LHCN-M2 (cell line): ENCODE results near the gene MRPS27. TPM values are rescaled to one million over a fixed set of nuclear protein-coding genes. Genes with fewer than 3 reads are reported as not detected.

Experiments
- DNase-seq: peaks from one replicate; pipeline ENCODE4 v3.0.0-alpha.2; 2012; ENCODE audit warnings: low read depth
- total RNA-seq: library from RNA; depleted of rRNA; stranded (reverse); fragments of >200 nt; gene quantifications from 2 replicates; pipeline ENCODE4 v1.2.3, GENCODE V29; 2014

MRPS27 gene
- total RNA-seq, 1 experiment from 2014 or later, result 91.1 TPM

DNA sequence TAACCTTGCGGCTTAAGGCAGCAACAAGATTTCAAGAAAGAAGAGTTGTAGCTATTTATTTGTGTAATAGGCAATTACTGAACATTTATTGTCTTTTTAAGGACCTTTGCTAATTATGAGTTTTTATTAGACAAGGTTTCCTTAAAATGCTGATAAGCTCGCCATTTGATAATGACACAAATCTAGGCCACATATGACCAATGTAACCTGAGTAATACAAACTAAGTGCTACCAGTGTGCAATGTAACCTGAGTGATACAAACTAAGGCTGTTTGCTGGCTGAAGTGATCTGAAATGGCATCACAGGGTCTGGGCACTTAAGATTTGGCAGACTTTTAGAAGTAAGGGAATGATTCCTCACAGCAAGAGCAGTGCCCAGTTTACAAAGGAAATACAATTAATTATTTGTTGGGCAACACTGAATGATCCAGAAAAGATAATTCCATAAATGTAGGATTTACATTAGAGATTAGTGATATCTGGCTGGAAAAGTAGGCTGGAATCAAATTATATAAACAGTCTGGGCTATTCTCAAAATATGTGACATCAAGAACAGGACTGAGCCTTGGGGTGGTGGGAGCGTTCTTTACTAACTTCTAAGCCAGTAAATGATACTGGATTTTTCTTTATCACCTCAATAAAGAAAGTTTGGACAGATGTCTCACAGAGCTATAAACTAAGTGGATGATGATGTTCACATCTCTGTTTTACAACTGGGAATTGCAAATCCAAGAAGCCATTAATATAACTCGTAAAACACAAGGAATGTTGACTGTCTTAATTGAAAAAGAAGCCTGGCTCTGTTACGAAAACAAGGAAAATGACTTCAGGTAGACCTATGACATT lies 54.8 kb downstream of the MRPS27 start:
- no peak for DNase-seq

DNA sequence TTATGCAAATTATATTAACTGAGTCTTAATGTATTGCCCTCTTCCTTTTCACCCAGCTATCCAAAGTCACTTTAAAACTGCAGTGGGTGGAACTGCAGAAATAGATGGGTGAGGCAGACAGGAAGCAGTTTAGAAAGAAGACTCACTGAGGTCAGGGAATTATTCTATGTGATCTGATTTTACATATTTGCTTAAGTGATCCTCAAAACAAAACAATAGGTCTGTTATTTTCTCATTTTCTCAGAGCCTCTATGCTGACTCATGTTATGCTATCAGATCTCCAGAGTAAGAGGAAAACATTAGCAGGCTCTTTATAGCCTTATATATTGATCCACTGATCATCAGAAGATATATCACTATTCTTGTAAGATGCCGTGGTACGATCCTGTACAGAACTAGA lies 63.5 kb downstream of the MRPS27 start:
- DNase-seq, result peak; percentile 35

DNA sequence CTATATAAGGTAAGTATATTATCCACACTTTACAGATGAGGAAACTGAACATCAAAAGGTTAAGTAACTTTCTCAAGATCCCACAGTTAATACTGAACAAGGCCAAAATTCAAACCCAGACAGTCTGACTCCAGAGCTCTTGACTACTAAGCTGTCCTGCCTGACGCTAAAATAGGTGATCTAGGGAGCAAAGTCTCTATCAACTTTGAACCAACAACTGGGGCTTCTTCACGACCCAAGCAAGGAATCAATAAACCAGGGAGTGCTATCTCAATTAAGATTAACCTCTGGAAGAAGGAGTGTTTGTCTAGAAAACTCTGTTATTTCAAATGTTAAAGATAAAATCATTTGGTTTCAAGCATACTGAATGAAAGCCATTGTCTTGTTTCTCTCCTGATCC lies 64.4 kb downstream of the MRPS27 start:
- DNase-seq, result no peak

DNA sequence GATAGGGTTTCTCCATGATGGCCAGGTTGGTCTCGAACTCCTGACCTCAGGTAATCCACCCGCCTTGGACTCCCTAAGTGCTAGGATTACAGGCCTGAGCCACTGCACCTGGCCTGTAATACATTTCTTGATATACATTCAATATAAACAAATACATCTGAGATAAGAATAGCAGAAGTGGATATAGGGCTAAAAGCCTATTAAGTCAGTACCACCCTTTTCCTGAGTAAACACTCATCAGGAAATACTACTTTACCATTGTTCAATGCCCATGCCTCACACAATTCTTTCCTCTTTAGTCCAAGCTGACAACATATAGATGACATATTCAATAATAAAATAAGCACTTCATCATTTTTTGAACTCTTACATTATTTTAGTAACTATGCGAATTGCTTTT lies 64.8 kb downstream of the MRPS27 start:
- DNase-seq, result no peak

GRCh38 chr5:72252574-72253155 lies 67.4 kb downstream of the MRPS27 start:
- peak; percentile 67 for DNase-seq

GRCh38 chr5:72252008-72252407 lies 68.0 kb downstream of the MRPS27 start:
- DNase-seq, result no peak

DNA sequence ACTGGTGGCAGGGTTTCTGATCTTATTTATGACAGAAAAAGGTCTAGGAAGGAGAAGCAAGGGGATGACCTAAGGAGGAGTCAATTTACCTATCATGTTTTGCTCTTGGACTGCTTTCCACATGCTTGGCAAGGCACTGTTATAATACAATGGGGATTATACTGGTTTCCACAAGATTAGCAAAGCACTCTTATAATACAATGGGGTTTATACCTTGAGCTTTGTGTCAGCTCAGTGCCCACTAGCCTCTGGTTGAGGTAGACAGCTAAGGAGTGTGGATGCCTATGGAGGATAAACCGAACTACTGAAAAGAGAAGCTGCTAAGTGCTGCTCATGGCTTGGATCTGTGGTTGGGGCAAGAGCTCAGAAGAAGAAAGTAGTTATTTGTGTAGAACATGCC lies 68.7 kb downstream of the MRPS27 start:
- no peak for DNase-seq

DNA sequence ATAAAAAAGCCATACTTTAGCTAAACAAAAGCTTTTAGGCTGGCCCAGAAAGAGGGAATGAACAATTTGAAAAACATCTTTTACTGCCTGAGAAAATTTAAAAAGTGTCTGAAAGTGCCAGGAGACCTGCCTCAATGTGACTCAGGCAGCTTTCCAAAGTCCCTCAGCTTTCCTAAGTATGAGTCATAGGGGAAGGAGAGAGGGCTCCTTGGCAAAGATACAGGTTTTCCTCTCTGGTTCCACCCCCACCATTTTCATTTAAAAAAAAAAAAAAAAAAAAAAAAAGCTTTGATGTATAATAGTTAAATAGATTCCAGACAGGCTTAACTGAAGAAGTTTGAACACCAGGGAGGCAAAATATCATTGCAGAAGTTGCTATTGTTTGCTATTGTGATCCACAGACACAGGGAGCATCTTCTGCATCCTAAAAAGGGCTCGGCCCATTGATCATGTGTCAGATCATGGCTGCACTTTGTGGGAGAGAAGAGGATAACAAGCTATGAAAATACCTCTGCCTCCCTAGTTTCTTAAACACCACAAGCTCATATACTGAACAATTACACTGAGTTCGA lies 71.5 kb downstream of the MRPS27 start:
- peak; percentile 89 for DNase-seq

DNA sequence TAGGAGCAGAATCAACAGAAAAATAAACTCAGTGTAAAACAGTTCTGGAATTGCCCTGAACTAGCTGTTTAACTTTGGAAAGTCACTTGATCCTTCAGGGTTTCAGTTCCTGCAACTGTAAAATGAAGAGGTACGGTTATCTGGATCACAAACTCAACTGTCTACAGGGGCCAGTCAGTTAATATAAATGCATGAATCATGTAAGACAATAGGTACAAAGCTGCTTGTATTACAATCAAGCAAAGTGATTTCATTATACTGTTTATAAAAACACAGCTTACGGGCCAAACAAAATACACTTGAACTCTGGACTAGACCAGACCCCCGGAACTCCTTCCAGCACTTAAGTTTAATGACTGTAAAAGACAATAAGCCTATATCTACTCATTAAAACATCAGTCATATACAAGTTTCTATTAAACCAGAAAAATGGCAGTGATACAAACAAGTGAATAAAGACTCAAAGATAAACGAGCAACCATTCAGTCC lies 73.0 kb downstream of the MRPS27 start:
- DNase-seq, result peak; percentile 75

- peak; percentile 17 for DNase-seq
Observed at GRCh38 chr5:72245951-72246532, 74.0 kb downstream of the MRPS27 start.

DNA sequence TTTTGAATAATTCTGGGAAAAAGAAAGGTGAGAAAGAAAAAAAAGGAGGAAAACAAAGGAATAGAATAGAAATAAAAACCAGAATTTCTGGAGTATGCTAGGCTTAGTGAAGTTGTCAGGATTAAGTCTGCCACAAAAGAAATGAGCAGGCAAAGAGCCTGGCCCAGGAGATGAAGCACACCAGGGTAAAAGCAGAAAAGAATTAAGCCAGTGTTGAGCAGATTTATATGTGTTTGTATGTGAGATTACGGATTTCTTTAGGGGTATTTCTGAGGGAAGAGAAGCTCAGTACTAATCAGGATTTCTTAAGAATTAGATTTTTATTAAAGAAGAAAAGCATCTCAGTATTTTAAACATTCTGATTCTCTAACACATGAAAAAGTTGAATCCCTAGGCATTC lies 74.5 kb downstream of the MRPS27 start:
- DNase-seq, result no peak

DNA sequence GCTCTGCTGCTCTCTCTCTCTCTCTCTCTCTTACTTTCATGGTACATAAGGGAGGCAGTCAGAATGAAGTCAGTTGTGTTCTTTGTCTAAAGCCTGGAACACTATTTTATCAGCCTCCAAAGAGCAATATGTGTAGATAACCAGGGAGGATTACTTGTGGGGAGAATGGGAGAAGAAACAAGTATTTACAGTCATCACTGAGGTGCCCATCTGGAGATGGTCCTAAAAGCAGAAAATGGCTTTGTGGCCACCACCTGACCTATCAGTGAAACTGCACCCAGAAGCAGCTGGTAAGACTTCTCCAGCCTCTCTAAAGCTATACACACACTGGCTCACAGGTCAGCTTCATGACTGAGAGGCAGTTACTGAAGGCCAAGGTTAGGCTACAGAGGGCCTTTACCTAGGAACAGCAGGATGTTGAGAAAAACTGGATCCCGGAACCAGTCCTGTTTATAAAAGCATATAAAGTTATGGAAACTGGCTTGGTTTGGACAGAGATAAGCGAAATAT lies 75.1 kb downstream of the MRPS27 start:
- peak; percentile 74 for DNase-seq

GRCh38 chr5:72243706-72244105 lies 76.3 kb downstream of the MRPS27 start:
- no peak for DNase-seq

DNA sequence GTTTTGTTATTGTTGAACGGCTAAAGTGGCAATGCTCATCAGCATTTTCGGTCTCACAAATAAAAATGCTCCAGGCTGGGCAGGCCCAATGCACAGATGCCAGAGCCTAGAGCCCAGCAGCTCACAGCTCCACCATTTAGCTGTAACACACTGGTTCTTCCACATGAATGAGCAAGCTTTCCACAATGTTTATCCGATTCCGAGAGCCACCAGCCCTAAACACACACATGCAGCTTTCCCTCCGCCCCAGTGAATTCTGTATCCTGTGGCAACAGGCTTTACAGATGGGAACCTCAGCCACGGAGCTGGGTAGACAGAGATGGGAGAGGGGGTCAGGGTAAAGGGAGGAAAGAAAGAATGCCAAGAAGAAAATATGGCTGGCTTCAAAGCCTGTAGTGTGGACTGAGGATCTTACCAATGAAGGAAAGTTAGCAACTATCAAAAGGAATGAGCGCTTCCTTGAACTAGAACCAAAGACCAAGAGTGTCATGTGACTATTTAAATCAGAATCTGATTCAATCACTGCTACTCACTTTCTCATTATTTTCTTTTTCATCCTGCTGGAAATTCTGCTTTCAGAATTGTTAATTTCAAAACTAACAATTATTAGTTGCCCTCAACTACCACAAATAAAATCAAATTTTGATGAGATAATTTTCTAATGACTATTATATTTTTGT lies 77.1 kb downstream of the MRPS27 start:
- no peak for DNase-seq

- DNase-seq, result no peak
Observed at GRCh38 chr5:72241346-72242003, 78.6 kb downstream of the MRPS27 start.

GRCh38 chr5:72238712-72239445 lies 81.2 kb downstream of the MRPS27 start:
- DNase-seq, result no peak

DNA sequence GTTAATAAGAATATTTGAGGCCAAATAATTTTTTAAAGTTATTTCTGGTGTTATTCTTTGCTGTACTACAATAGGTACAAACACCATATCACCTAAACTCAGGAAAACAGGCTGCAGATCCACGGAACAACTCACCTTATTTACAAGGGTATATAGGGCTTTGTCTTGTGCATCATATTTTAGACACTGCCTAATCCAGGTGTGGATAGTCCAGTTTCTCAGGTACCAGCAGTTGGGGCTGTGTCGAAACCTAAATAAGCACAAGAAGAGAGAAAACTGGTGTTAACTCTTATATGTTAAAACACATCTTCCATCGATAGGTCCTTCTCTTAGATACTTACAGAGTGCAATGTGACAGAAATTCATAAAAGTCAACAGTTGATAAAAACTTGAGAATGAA lies 82.2 kb downstream of the MRPS27 start:
- DNase-seq, result no peak

GRCh38 chr5:72237415-72237814 lies 82.6 kb downstream of the MRPS27 start:
- DNase-seq, result no peak

DNA sequence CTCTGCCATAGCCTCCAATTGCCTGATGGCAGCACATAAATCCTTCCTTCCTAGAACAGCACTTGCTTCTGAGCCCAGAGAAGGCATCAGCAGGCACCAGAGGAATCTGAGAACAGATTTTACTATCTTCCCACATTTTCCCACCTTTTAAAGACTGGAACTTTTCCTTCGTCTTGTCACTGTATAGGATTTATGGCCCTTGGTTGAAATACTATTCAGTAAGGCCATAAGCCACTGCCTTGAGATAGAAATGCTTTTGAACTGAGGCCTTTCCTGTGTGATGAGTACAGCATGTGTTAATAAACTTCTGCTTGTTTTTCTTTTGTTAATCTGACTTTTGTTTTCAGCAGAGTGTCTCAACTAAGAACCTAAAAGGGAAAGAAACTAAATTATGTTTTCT lies 84.3 kb downstream of the MRPS27 start:
- no peak for DNase-seq

DNA sequence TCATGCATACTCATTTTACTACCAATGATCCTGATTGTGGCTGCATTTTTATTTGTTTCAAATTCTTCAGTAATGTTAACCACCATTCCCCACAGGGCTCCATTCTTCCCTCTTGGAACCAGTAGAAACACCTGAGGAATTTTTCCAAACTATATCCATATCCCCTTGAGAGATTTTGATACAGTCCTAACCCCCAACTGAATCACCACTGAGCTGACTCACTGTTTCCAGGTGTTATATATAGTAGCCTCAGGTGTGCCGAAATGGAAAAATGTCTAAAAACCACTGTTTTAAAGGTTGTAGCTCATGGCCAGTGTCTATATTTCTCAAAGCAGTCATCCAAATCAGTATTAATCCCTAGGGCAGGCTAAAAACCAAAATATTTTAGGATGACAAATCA lies 85.2 kb downstream of the MRPS27 start:
- DNase-seq, result no peak
